Astrocyte (in vitro differentiated cells and primary cell): ENCODE data around the gene SDK1. TPM values are rescaled to one million over a fixed set of nuclear protein-coding genes. Genes with fewer than 3 reads are reported as not detected.

Experiments used
- DNase-seq: peaks from one replicate; pipeline ENCODE4 v3.0.0-alpha.2; 2010; ENCODE audit warnings: low read depth
- FAIRE-seq: peaks from 2 replicates; lab custom pipeline; 2011; peaks lifted over from hg19 to GRCh38; lab: Jason Lieb, UNC
- H2AFZ ChIP-seq: 2 replicates; pipeline ENCODE4 v1.6.0; 2012; ENCODE audit warnings: low read depth, low read length, inconsistent platforms
- H3K27ac ChIP-seq: 2 replicates; pipeline ENCODE4 v1.5.1; 2011; ENCODE audit warnings: low read depth, low read length, inconsistent platforms
- H3K27me3 ChIP-seq: 2 replicates; pipeline ENCODE4 v1.6.0; 2011; ENCODE audit warnings: low read length, inconsistent platforms; ENCODE audit not compliant: insufficient read depth
- H3K36me3 ChIP-seq: 2 replicates; pipeline ENCODE4 v1.5.1; 2011; ENCODE audit warnings: low read length, inconsistent platforms; ENCODE audit not compliant: insufficient read depth
- H3K4me1 ChIP-seq: 2 replicates; pipeline ENCODE4 v1.5.1; 2011; ENCODE audit warnings: low read length, inconsistent platforms; ENCODE audit not compliant: insufficient read depth
- H3K4me2 ChIP-seq: 2 replicates; pipeline ENCODE4 v1.6.0; 2012; ENCODE audit warnings: low read length, inconsistent platforms
- H3K4me3 ChIP-seq: 2 replicates; pipeline ENCODE4 v1.5.1; 2011; ENCODE audit warnings: low read depth, mild to moderate bottlenecking, low read length, inconsistent platforms; ENCODE audit not compliant: insufficient read depth
- H3K79me2 ChIP-seq: 2 replicates; pipeline ENCODE4 v1.6.0; 2012; ENCODE audit warnings: mild to moderate bottlenecking, low read length, inconsistent platforms; ENCODE audit not compliant: insufficient read depth
- H3K9ac ChIP-seq: 2 replicates; pipeline ENCODE4 v1.6.0; 2012; ENCODE audit warnings: mild to moderate bottlenecking, low read length, inconsistent platforms
- H3K9me3 ChIP-seq: 2 replicates; pipeline ENCODE4 v1.5.1; 2012; ENCODE audit warnings: low read depth, mild to moderate bottlenecking, low read length, inconsistent platforms; ENCODE audit not compliant: insufficient read depth
- H4K20me1 ChIP-seq: 2 replicates; pipeline ENCODE4 v1.6.0; 2012; ENCODE audit warnings: low read length, inconsistent platforms; ENCODE audit not compliant: insufficient read depth
- H3K27ac Mint-ChIP-seq: one replicate; pipeline ENCODE4 v1.8.0; 2021; ENCODE audit warnings: mild to moderate bottlenecking, mixed read lengths; ENCODE audit not compliant: unreplicated experiment
- H3K27me3 Mint-ChIP-seq: one replicate; pipeline ENCODE4 v1.8.0; 2021; ENCODE audit warnings: low read depth, mixed read lengths; ENCODE audit not compliant: unreplicated experiment
- H3K36me3 Mint-ChIP-seq: one replicate; pipeline ENCODE4 v1.8.0; 2021; ENCODE audit warnings: low read depth, mixed read lengths; ENCODE audit not compliant: unreplicated experiment
- H3K4me1 Mint-ChIP-seq: one replicate; pipeline ENCODE4 v1.8.0; 2021; ENCODE audit warnings: low read depth, mixed read lengths; ENCODE audit not compliant: unreplicated experiment
- H3K4me3 Mint-ChIP-seq: one replicate; pipeline ENCODE4 v1.8.0; 2021; ENCODE audit warnings: mild to moderate bottlenecking, moderate library complexity, mixed read lengths; ENCODE audit not compliant: unreplicated experiment
- H3K9me3 Mint-ChIP-seq: one replicate; pipeline ENCODE4 v1.8.0; 2021; ENCODE audit warnings: mild to moderate bottlenecking, mixed read lengths; ENCODE audit not compliant: unreplicated experiment
- CTCF ChIP-seq: IDR thresholded peaks from 2 replicates; pipeline ENCODE4 v1.5.1; 2011; ENCODE audit warnings: low read depth, mild to moderate bottlenecking, inconsistent platforms, low read length, moderate library complexity; ENCODE audit not compliant: insufficient read depth
- EZH2 ChIP-seq: IDR thresholded peaks from 2 replicates; pipeline ENCODE4 v1.6.1; 2012; ENCODE audit warnings: mild to moderate bottlenecking, low read length, inconsistent platforms; ENCODE audit not compliant: insufficient read depth
- total RNA-seq: library from RNA; stranded (reverse); gene quantifications from 2 replicates; pipeline ENCODE4 v1.2.1, GENCODE V29; 2021

Gene SDK1
- total RNA-seq, 1 donor from 2014 or later: 4.2 TPM

GRCh38 chr7:3922175-3922635 is 621.2 kb downstream of the SDK1 start:
- no peak for FAIRE-seq

GRCh38 chr7:3923307-3923918 is 622.4 kb downstream of the SDK1 start:
- H3K4me2 ChIP-seq: no peak overlapping the region
- H3K27ac Mint-ChIP-seq: no peak overlapping the region
- H2AFZ ChIP-seq: no peak overlapping the region
- no peak overlapping the region for H3K4me3 ChIP-seq
- no peak overlapping the region for H3K27ac ChIP-seq
- H3K9me3 Mint-ChIP-seq: peaks cover 2% of the 10 kb centered on the region
- no peaks in the 10 kb centered on the region for H3K36me3 ChIP-seq
- FAIRE-seq (no peak), DNase-seq (no peak)
- H3K9me3 ChIP-seq: no peaks in the 10 kb centered on the region
- H3K4me3 Mint-ChIP-seq: no peak overlapping the region
- H3K4me1 Mint-ChIP-seq: peaks cover 7% of the 10 kb centered on the region
- no peaks in the 10 kb centered on the region for H3K27me3 ChIP-seq
- TF ChIP-seq CTCF: no peak
- no peak for TF ChIP-seq EZH2
- H3K9ac ChIP-seq: no peak overlapping the region
- peaks cover 11% of the 10 kb centered on the region for H3K4me1 ChIP-seq
- no peaks in the 10 kb centered on the region for H3K36me3 Mint-ChIP-seq
- H3K27me3 Mint-ChIP-seq: peaks cover 14% of the 10 kb centered on the region
- H4K20me1 ChIP-seq: no peaks in the 10 kb centered on the region
- no peaks in the 10 kb centered on the region for H3K79me2 ChIP-seq

More at GRCh38 chr7:3922175-3922635, 621.2 kb downstream of the SDK1 start:
- Mint-ChIP-seq H3K4me1 (peaks cover 5% of the 10 kb centered on the region), H3K9me3 (peaks cover 2% of the 10 kb centered on the region), H3K27ac (peak overlapping the region; percentile 80), H3K36me3 (no peaks in the 10 kb centered on the region), H3K4me3 (no peak overlapping the region), H3K27me3 (peaks cover 14% of the 10 kb centered on the region)
- Histone ChIP-seq H3K9me3 (no peaks in the 10 kb centered on the region), H3K4me2 (peak overlapping the region; percentile 61), H3K4me3 (no peak overlapping the region), H3K4me1 (peaks cover 11% of the 10 kb centered on the region), H3K79me2 (no peaks in the 10 kb centered on the region), H3K27me3 (no peaks in the 10 kb centered on the region), H3K36me3 (no peaks in the 10 kb centered on the region), H4K20me1 (no peaks in the 10 kb centered on the region), H3K27ac (peak overlapping the region; percentile 72), H2AFZ (peak overlapping the region; percentile 67), H3K9ac (peak overlapping the region; percentile 67)
- TF ChIP-seq CTCF (peak; percentile 31), EZH2 (no peak)
- DNase-seq: peak; percentile 98

GRCh38 chr7:3924277-3924676 is 623.2 kb downstream of the SDK1 start:
- Histone ChIP-seq H3K27me3 (no peaks in the 10 kb centered on the region), H3K4me1 (peaks cover 11% of the 10 kb centered on the region), H3K9me3 (no peaks in the 10 kb centered on the region), H3K79me2 (no peaks in the 10 kb centered on the region), H3K27ac (no peak overlapping the region), H3K4me3 (no peak overlapping the region), H3K4me2 (no peak overlapping the region), H3K36me3 (no peaks in the 10 kb centered on the region), H2AFZ (no peak overlapping the region), H3K9ac (no peak overlapping the region), H4K20me1 (no peaks in the 10 kb centered on the region)
- no peak for DNase-seq
- FAIRE-seq: no peak
- Mint-ChIP-seq H3K27ac (no peak overlapping the region), H3K36me3 (no peaks in the 10 kb centered on the region), H3K4me3 (peak overlapping the region; percentile 58), H3K27me3 (peaks cover 17% of the 10 kb centered on the region), H3K4me1 (peaks cover 7% of the 10 kb centered on the region), H3K9me3 (peaks cover under 1% of the 10 kb centered on the region)
- TF ChIP-seq CTCF: no peak
- no peak for TF ChIP-seq EZH2
